IMR-90 (cell line): ENCODE results near the gene NUP205. TPM values are rescaled to one million over a fixed set of nuclear protein-coding genes. Genes with fewer than 3 reads are reported as not detected.
"Not testable (repeated sequence)": the region's sequence is repeated elsewhere in the genome, so short reads cannot be mapped to it uniquely, and the experiment has no call there.

Source experiments
- ATAC-seq: fragments of 200-7000 bp; cut with Tn5 transposase; 2 replicates; pipeline ENCODE4 v1.9.1; 2020; ENCODE audit warnings: low read depth, mild to moderate bottlenecking, moderate library complexity
- BruUV-seq: library from RNA; stranded (reverse); fragments of 400-500 nt; replicated peaks from 2 replicates; lab custom pipeline; 2021; lab: Mats Ljungman, UMichigan
- CTCF ChIA-PET: fragments of 300-600 bp; formaldehyde crosslinking; extraction: SDS; loops from one replicate; lab custom pipeline; 2021; ENCODE audit warnings: antibody characterized with exemption; lab: Yijun Ruan, JAX
- POLR2A ChIA-PET: fragments of 300-600 bp; sonication (Branson Sonifier 250); formaldehyde crosslinking; loops from one replicate; lab custom pipeline; 2022; ENCODE audit warnings: antibody characterized with exemption; ENCODE audit not compliant: unreplicated experiment; lab: Charles Lee
- DNase-seq: peaks from one replicate; pipeline ENCODE4 v3.0.0; 2013
- H2AFZ ChIP-seq: replicated peaks from 2 replicates; pipeline ENCODE3; 2013; ENCODE audit warnings: low read length, mild to moderate bottlenecking; ENCODE audit not compliant: poor library complexity
- H2AK5ac ChIP-seq: 2 replicates; pipeline ENCODE4 v1.6.1; 2013; ENCODE audit warnings: low read depth, low read length, inconsistent platforms
- H2AK9ac ChIP-seq: replicated peaks from 2 replicates; pipeline ENCODE3; 2013; ENCODE audit warnings: mild to moderate bottlenecking, low read depth, low read length, moderate library complexity; ENCODE audit not compliant: poor library complexity
- H2BK120ac ChIP-seq: 2 replicates; pipeline ENCODE4 v1.6.1; 2013; ENCODE audit warnings: low read depth, low read length, inconsistent platforms
- H2BK15ac ChIP-seq: 3 replicates; pipeline ENCODE4 v1.6.1; 2013; ENCODE audit warnings: low read depth, low read length, inconsistent platforms
- H2BK20ac ChIP-seq: 2 replicates; pipeline ENCODE4 v1.6.1; 2013; ENCODE audit warnings: low read depth, mild to moderate bottlenecking, inconsistent platforms, low read length, moderate library complexity
- H2BK5ac ChIP-seq: 2 replicates; pipeline ENCODE4 v1.6.1; 2013; ENCODE audit warnings: mild to moderate bottlenecking, low read depth, low read length, inconsistent platforms; ENCODE audit not compliant: poor library complexity, severe bottlenecking
- H3K14ac ChIP-seq: replicated peaks from 2 replicates; pipeline ENCODE4 v1.6.1; 2013; ENCODE audit warnings: low read depth, low read length, inconsistent platforms
- H3K18ac ChIP-seq: 2 replicates; pipeline ENCODE4 v1.6.1; 2013; ENCODE audit warnings: low read depth, low read length, control low read depth
- H3K23ac ChIP-seq: 2 replicates; pipeline ENCODE4 v1.6.1; 2013; ENCODE audit warnings: low read depth, low read length, inconsistent platforms
- H3K27ac ChIP-seq: 2 replicates; pipeline ENCODE4 v1.5.1; 2013; ENCODE audit warnings: mild to moderate bottlenecking, control low read depth, low read length; ENCODE audit not compliant: insufficient read depth
- H3K27me3 ChIP-seq: 2 replicates; pipeline ENCODE4 v1.6.1; 2013; ENCODE audit warnings: low read length; ENCODE audit not compliant: control insufficient read depth, insufficient read depth
- H3K36me3 ChIP-seq: 2 replicates; pipeline ENCODE4 v1.6.1; 2013; ENCODE audit warnings: low read length, mixed read lengths; ENCODE audit not compliant: control insufficient read depth, insufficient read depth
- H3K4ac ChIP-seq: 2 replicates; pipeline ENCODE4 v1.6.1; 2013; ENCODE audit warnings: low read depth, low read length, inconsistent platforms
- H3K4me1 ChIP-seq: 2 replicates; pipeline ENCODE4 v1.6.1; 2013; ENCODE audit warnings: low read length, mixed read lengths; ENCODE audit not compliant: control insufficient read depth, insufficient read depth
- H3K4me2 ChIP-seq: 2 replicates; pipeline ENCODE4 v1.6.1; 2013; ENCODE audit warnings: low read depth, mild to moderate bottlenecking, control low read depth, low read length, moderate library complexity
- H3K4me3 ChIP-seq: 2 replicates; pipeline ENCODE4 v1.5.1; 2013; ENCODE audit warnings: low read depth, mild to moderate bottlenecking, control low read depth, low read length, moderate library complexity; ENCODE audit not compliant: insufficient read depth
- H3K56ac ChIP-seq: 2 replicates; pipeline ENCODE4 v1.6.1; 2013; ENCODE audit warnings: low read length, inconsistent platforms; ENCODE audit not compliant: insufficient read depth; ENCODE audit errors: extremely low read depth
- H3K79me1 ChIP-seq, 2 experiments: 2 replicates each; pipeline ENCODE4 v1.6.1; 2013; ENCODE audit warnings: low read length in 2 of 2, inconsistent platforms in 1 of 2, low read depth in 1 of 2
- H3K9ac ChIP-seq: 2 replicates; pipeline ENCODE4 v1.6.1; 2013; ENCODE audit warnings: low read depth, low read length, control low read depth
- H3K9me1 ChIP-seq: 2 replicates; pipeline ENCODE4 v1.6.1; 2013; ENCODE audit warnings: low read length, inconsistent platforms; ENCODE audit not compliant: insufficient read depth
- H3K9me3 ChIP-seq: 2 replicates; pipeline ENCODE4 v1.6.1; 2013; ENCODE audit warnings: low read length; ENCODE audit not compliant: control insufficient read depth, insufficient read depth
- H4K20me1 ChIP-seq: 2 replicates; pipeline ENCODE4 v1.6.1; 2013; ENCODE audit warnings: low read length, inconsistent platforms; ENCODE audit not compliant: insufficient read depth
- H4K5ac ChIP-seq: 2 replicates; pipeline ENCODE4 v1.6.1; 2013; ENCODE audit warnings: mild to moderate bottlenecking, low read depth, low read length, control low read depth
- H4K8ac ChIP-seq, 2 experiments: 2 replicates each; pipeline ENCODE4 v1.6.1; 2013; ENCODE audit warnings: low read depth in 2 of 2, low read length in 2 of 2, control low read depth in 1 of 2, inconsistent platforms in 1 of 2
- H4K91ac ChIP-seq: 2 replicates; pipeline ENCODE4 v1.6.1; 2013; ENCODE audit warnings: low read depth, low read length, inconsistent platforms; ENCODE audit not compliant: insufficient read depth
- POLR2A ChIP-seq: IDR thresholded peaks from 2 replicates; pipeline ENCODE4 v1.6.1; 2012; ENCODE audit warnings: mild to moderate bottlenecking, low read depth, low read length
- WGBS, 2 experiments: methylation state at CpG; one replicate each; pipeline versions ENCODE4 v1.1.5 to v1.1.7; 2013; ENCODE audit warnings: missing lambda C conversion rate in 2 of 2; ENCODE audit not compliant: insufficient read length in 1 of 2; ENCODE audit errors: extremely low coverage in 2 of 2; 5-methylcytosine and 5-hydroxymethylcytosine counted together
- dilution Hi-C: fragments of 300-500 bp; cut with HindIII; formaldehyde crosslinking; loops from one replicate; pipeline ENCODE4 v1.14.3; 2018; ENCODE audit warnings: low sequenced_read_pairs; ENCODE audit not compliant: unreplicated experiment
- in situ Hi-C: fragments of 300-500 bp; cut with MboI; formaldehyde crosslinking; loops from 3 replicates; pipeline ENCODE4 v1.14.3; 2019; ENCODE audit warnings: low sequenced_read_pairs, inconsistent platforms, mixed read lengths
- intact Hi-C: fragments of 100-400 bp; cut with micrococcal nuclease; formaldehyde crosslinking; loops from 2 replicates; pipeline ENCODE4 v1.10.0; 2022
- polyA plus RNA-seq, 3 experiments: library from polyadenylated mRNA; depleted of rRNA; stranded (reverse); fragments of >200 nt; gene quantifications; 2 replicates each; pipeline ENCODE4 v1.2.3, GENCODE V29; 2012; ENCODE audit warnings: low replicate concordance in 1 of 3
- total RNA-seq: library from RNA; depleted of rRNA; stranded (reverse); fragments of >200 nt; gene quantifications from 2 replicates; pipeline ENCODE4 v1.2.3, GENCODE V29; 2012

NUP205 gene
- total and polyA plus RNA-seq, 2 of the 4 experiments (the other 2 are of a cell fraction), result 29.5 to 84.6 TPM

DNA sequence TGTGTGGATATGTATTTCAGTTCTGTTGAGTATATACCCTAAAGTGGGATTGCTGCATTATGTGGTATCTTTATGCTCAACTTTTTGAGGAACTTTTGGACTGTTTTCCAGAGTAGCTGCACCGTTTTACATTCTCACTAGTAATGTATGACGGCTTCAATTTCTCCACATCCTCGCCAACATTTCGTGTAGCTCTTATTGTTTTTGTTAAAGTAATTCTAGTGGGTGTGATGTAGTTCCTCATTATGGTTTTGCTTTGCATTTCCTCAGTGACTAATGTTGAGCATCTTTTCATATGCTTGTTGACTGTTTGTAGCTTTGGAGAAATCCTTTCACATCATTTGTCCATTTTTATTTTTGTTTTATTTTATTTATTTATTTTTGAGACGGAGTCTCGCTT lies 109.1 kb downstream of the NUP205 start:
- H3K36me3 ChIP-seq, result no peaks in the 10 kb centered on the region
- H2BK15ac ChIP-seq, result no peak overlapping the region
- WGBS, 2 experiments, result no CpG with 5 or more reads among the region's 6 CpGs
- no peaks in the 10 kb centered on the region for H3K9me3 ChIP-seq
- no peak overlapping the region for H2BK20ac ChIP-seq
- no peak overlapping the region for H3K18ac ChIP-seq
- no peaks in the 10 kb centered on the region for H3K27me3 ChIP-seq
- H2AFZ ChIP-seq, result no peak overlapping the region
- H2AK5ac ChIP-seq, result no peak overlapping the region
- no peak for TF ChIP-seq POLR2A
- CTCF ChIA-PET, result no interaction called here
- H4K91ac ChIP-seq, result no peak overlapping the region
- H3K4me2 ChIP-seq, result no peak overlapping the region; the same call in 1 of the 2 replicates
- intact Hi-C loops, result loop anchor here (10.0 kb wide), 1 partner anchor 1208 kb away; no protein-coding TSS in a partner anchor
- H3K4me1 ChIP-seq, result peaks cover 14% of the 10 kb centered on the region
- BruUV-seq, result no TSS peak
- peaks cover 28% of the 10 kb centered on the region; the same call in 1 of the 2 replicates for H4K20me1 ChIP-seq
- H3K9ac ChIP-seq, result no peak overlapping the region
- dilution Hi-C loops, result no loop called here
- H3K4ac ChIP-seq, result no peak overlapping the region
- ATAC-seq (no peak), DNase-seq (no peak)
- no peak overlapping the region for H4K5ac ChIP-seq
- H2BK120ac ChIP-seq, result no peak overlapping the region
- POLR2A ChIA-PET, result no interaction called here
- in situ Hi-C loops, result loop anchor here (5.0 kb wide), 1 partner anchor 340 kb away; no protein-coding TSS in a partner anchor
- peaks cover 6% of the 10 kb centered on the region for H3K9me1 ChIP-seq
- H3K23ac ChIP-seq, result no peak overlapping the region; the same call in 1 of the 2 replicates
- no peak overlapping the region for H2AK9ac ChIP-seq
- H3K14ac ChIP-seq, result no peak overlapping the region; the same call in 1 of the 2 replicates
- no peak overlapping the region for H3K27ac ChIP-seq
- no peak overlapping the region for H3K56ac ChIP-seq
- no peak overlapping the region for H4K8ac ChIP-seq
- peaks cover 8 to 55% of the 10 kb centered on the region in 2 experiments; a peak in 3 of 4 replicates for H3K79me1 ChIP-seq
- no peak overlapping the region for H2BK5ac ChIP-seq
- H3K4me3 ChIP-seq, result no peak overlapping the region

DNA sequence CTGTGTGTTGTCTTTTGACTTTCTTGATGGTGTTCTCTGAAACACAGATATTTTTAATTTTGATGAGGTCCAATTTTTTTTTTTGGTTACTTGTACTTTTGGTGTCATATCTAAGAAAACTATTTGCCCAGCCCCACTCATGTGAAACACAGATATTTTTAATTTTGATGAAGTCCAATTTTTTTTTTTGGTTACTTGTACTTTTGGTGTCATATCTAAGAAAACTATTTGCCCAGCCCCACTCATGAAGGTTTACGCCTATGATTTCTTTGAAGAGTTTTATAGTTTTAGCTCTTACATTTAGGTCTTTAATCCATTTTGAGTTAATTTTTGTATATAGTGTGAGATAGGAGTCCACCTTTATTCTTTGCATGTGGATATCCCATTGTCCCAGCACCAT lies 109.9 kb downstream of the NUP205 start:
- H3K9ac ChIP-seq, H3K36me3 ChIP-seq, H3K9me1 ChIP-seq, H3K56ac ChIP-seq, dilution Hi-C loops, H4K91ac ChIP-seq, H2AK5ac ChIP-seq, POLR2A ChIA-PET, H3K9me3 ChIP-seq, H2AK9ac ChIP-seq, H3K18ac ChIP-seq, H2BK120ac ChIP-seq, H3K27ac ChIP-seq, H3K4me3 ChIP-seq, H4K8ac ChIP-seq, H3K4ac ChIP-seq, CTCF ChIA-PET, H3K14ac ChIP-seq, H3K27me3 ChIP-seq, H3K4me2 ChIP-seq, DNase-seq, H2BK15ac ChIP-seq, H4K5ac ChIP-seq, BruUV-seq, H2BK20ac ChIP-seq, ATAC-seq, H2AFZ ChIP-seq, H2BK5ac ChIP-seq, H3K23ac ChIP-seq: not testable (repeated sequence)
- H3K4me1 ChIP-seq, result peaks cover 13% of the 10 kb centered on the region
- WGBS, 2 experiments, result no CpG with 5 or more reads among the region's 1 CpG
- peaks cover 8 to 58% of the 10 kb centered on the region in 2 experiments; a peak in 3 of 4 replicates for H3K79me1 ChIP-seq
- in situ Hi-C loops, result loop anchor here (5.0 kb wide), 1 partner anchor 340 kb away; no protein-coding TSS in a partner anchor
- intact Hi-C loops, result loop anchor here (10.0 kb wide), 1 partner anchor 1207 kb away; no protein-coding TSS in a partner anchor
- peaks cover 28% of the 10 kb centered on the region; the same call in 1 of the 2 replicates for H4K20me1 ChIP-seq
